ENCODE data around the gene NDUFAF3.

The NDUFAF3 gene

GRCh38 chr3:48982016-48982415 lies 39.9 kb upstream of the NDUFAF3 start:
- no peak for ATAC-seq (ENCODE audit: low read depth)

GRCh38 chr3:48982686-48983085 lies 39.2 kb upstream of the NDUFAF3 start:
- H3K4me1 ChIP-seq (ENCODE audit: insufficient read depth, poor library complexity, severe bottlenecking) = no peaks in the 10 kb centered on the region
- DNase-seq (ENCODE audit: low spot score) (no peak), ATAC-seq (ENCODE audit: low read depth) (no peak)
- peaks cover 56% of the 10 kb centered on the region for H3K36me3 ChIP-seq (ENCODE audit: low read depth)
- TF ChIP-seq CTCF (IDR thresholded peaks at IDR 0.05; ENCODE audit: poor library complexity, severe bottlenecking) = no peak
- H3K4me3 ChIP-seq (ENCODE audit: severe bottlenecking) = no peak overlapping the region
- no peaks in the 10 kb centered on the region for H3K9me3 ChIP-seq (ENCODE audit: severe bottlenecking)
- H3K27ac ChIP-seq (ENCODE audit: poor library complexity, severe bottlenecking) = no peak overlapping the region
- H3K27me3 ChIP-seq (ENCODE audit: insufficient read depth, poor library complexity, severe bottlenecking) = no peaks in the 10 kb centered on the region

More at GRCh38 chr3:48982016-48982415, 39.9 kb upstream of the NDUFAF3 start:
- no peaks in the 10 kb centered on the region for H3K27me3 ChIP-seq (ENCODE audit: insufficient read depth, poor library complexity, severe bottlenecking)
- no peak for TF ChIP-seq CTCF (IDR thresholded peaks at IDR 0.05; ENCODE audit: poor library complexity, severe bottlenecking)
- H3K36me3 ChIP-seq (ENCODE audit: low read depth) = peaks cover 63% of the 10 kb centered on the region
- H3K27ac ChIP-seq (ENCODE audit: poor library complexity, severe bottlenecking) = no peak overlapping the region
- H3K9me3 ChIP-seq (ENCODE audit: severe bottlenecking) = no peaks in the 10 kb centered on the region
- H3K4me3 ChIP-seq (ENCODE audit: severe bottlenecking) = no peak overlapping the region
- DNase-seq (ENCODE audit: low spot score) = no peak
- H3K4me1 ChIP-seq (ENCODE audit: insufficient read depth, poor library complexity, severe bottlenecking) = no peaks in the 10 kb centered on the region

- Histone ChIP-seq H3K27ac (ENCODE audit: poor library complexity, severe bottlenecking) (no peak overlapping the region), H3K36me3 (ENCODE audit: low read depth) (peaks cover 52% of the 10 kb centered on the region)
These were observed 38.8 kb upstream of the NDUFAF3 start for GRCh38 chr3:48983096-48983495.

GRCh38 chr3:48984663-48985062 lies 37.3 kb upstream of the NDUFAF3 start:
- no peaks in the 10 kb centered on the region for H3K27me3 ChIP-seq (ENCODE audit: insufficient read depth, poor library complexity, severe bottlenecking)

More at GRCh38 chr3:48983096-48983495, 38.8 kb upstream of the NDUFAF3 start:
- DNase-seq (ENCODE audit: low spot score) = no peak
- ATAC-seq (ENCODE audit: low read depth) = no peak
- Histone ChIP-seq H3K27me3 (ENCODE audit: insufficient read depth, poor library complexity, severe bottlenecking) (no peaks in the 10 kb centered on the region), H3K9me3 (ENCODE audit: severe bottlenecking) (no peaks in the 10 kb centered on the region), H3K4me3 (ENCODE audit: severe bottlenecking) (no peak overlapping the region), H3K4me1 (ENCODE audit: insufficient read depth, poor library complexity, severe bottlenecking) (no peaks in the 10 kb centered on the region)
- TF ChIP-seq CTCF (IDR thresholded peaks at IDR 0.05; ENCODE audit: poor library complexity, severe bottlenecking) = no peak

More at GRCh38 chr3:48984663-48985062, 37.3 kb upstream of the NDUFAF3 start:
- DNase-seq (ENCODE audit: low spot score) (no peak), ATAC-seq (ENCODE audit: low read depth) (no peak)
- no peaks in the 10 kb centered on the region for H3K4me1 ChIP-seq (ENCODE audit: insufficient read depth, poor library complexity, severe bottlenecking)
- peaks cover 39% of the 10 kb centered on the region for H3K36me3 ChIP-seq (ENCODE audit: low read depth)
- H3K4me3 ChIP-seq (ENCODE audit: severe bottlenecking) = no peak overlapping the region
- no peak overlapping the region for H3K27ac ChIP-seq (ENCODE audit: poor library complexity, severe bottlenecking)
- TF ChIP-seq CTCF (IDR thresholded peaks at IDR 0.05; ENCODE audit: poor library complexity, severe bottlenecking) = no peak
- H3K9me3 ChIP-seq (ENCODE audit: severe bottlenecking) = no peaks in the 10 kb centered on the region
